NCI-H2107 treated with DMSO at 0.1 percent for 48 hours (cell line): ENCODE measurements around the gene CCDC93.

ENCODE experiments used
- DNase-seq: peaks from one replicate; lab custom pipeline; 2025; ENCODE audit not compliant: unreplicated experiment; lab: John Stamatoyannopoulos, UW

Gene CCDC93

GRCh38 chr2:117921520-117921919, 92.3 kb downstream of the CCDC93 start:
- DNase-seq = no peak

GRCh38 chr2:117918608-117919007, 95.3 kb downstream of the CCDC93 start:
- DNase-seq = no peak

- no peak for DNase-seq
Observed at GRCh38 chr2:117917223-117917917, 96.5 kb downstream of the CCDC93 start.

GRCh38 chr2:117902933-117903332, 110.9 kb downstream of the CCDC93 start:
- no peak for DNase-seq

DNA sequence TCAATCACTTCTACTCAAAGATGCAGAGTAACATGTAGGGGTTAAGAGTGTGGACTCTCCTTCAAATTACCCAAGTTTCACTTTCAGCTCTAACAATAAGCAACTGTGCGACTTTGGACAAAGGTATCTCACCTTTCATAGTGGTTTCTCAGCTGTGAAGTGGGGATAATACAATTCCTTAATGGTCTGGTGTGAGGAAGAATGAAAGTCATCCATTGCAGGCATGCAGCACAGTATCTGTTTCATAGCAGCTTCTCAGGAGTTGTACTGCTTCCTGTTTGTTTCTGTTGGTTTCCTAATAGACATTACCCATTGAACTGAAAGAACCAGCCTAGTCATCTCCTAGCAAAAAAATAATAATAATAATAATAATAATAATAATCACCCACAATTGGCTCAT, 125.0 kb downstream of the CCDC93 start:
- no peak for DNase-seq

DNA sequence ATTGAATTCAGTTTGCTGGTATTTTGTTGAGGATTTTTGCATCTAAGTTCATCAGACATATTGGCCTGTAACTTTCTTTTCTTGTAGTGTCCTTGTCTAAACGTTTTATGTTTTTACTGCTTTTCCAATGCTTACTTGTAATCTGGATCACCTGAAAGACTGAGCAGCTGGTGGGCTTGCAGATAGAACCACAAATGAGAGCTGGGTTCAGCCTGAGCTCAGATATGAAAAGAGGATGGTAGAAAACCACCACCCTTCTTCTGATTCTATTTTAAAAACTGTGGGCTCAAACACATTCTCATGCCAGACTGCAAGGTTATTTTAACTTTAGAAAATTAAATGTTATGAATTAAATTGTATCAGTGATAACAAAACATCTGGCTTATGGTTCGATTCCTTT, 128.6 kb downstream of the CCDC93 start:
- DNase-seq = no peak

- no peak for DNase-seq
Observed at GRCh38 chr2:117879003-117879402, 134.9 kb downstream of the CCDC93 start.

GRCh38 chr2:117875786-117876185, 138.1 kb downstream of the CCDC93 start:
- DNase-seq = no peak
